Peyer's patch (tissue), 4 donors: ENCODE measurements around the gene AMIGO3. TPM values are rescaled to one million over a fixed set of nuclear protein-coding genes. Genes with fewer than 3 reads are reported as not detected.
A peak's percentile ranks its signal among the peaks of the same experiment; 100 is the strongest.

Source experiments
- DNase-seq, 3 donors: peaks; one replicate each; pipeline ENCODE4 v3.0.0-alpha.2; 2017 to 2019
- H3K27ac ChIP-seq, 4 donors: fragments of 200-600 bp; sonication (generic); one replicate each; pipeline ENCODE4 v1.5.1; 2016 to 2019
- H3K27me3 ChIP-seq, 2 donors: fragments of 200-600 bp; sonication (generic); one replicate each; pipeline ENCODE4 v1.5.1; 2019
- H3K36me3 ChIP-seq, 3 donors: fragments of 200-600 bp; sonication (generic); one replicate each; pipeline ENCODE4 v1.5.1; 2016 to 2019
- H3K4me1 ChIP-seq, 4 donors: fragments of 200-600 bp; sonication (generic); one replicate each; pipeline ENCODE4 v1.5.1; 2016 to 2019
- H3K4me3 ChIP-seq, 4 donors: fragments of 200-600 bp; sonication (generic); 1 replicate in 3 of 4; 2 replicates in 1 of 4; pipeline ENCODE4 v1.5.1; 2016 to 2019; ENCODE audit warnings: mild to moderate bottlenecking in 1 of 4
- H3K9me3 ChIP-seq, 4 donors: fragments of 200-600 bp; sonication (generic); one replicate each; pipeline ENCODE4 v1.5.1; 2016 to 2019; ENCODE audit warnings: mild to moderate bottlenecking in 1 of 4
- CTCF ChIP-seq, 6 experiments: fragments of 450-650 bp in 4 of 6; fragments of 200-600 bp in 2 of 6; sonication (generic) in 1 of 6; IDR thresholded peaks; one replicate each; pipeline ENCODE4 v1.5.1; 2017 to 2019; ENCODE audit warnings: antibody characterized with exemption in 6 of 6, mild to moderate bottlenecking in 3 of 6, moderate library complexity in 1 of 6
- POLR2A ChIP-seq, 2 donors: fragments of 450-650 bp; IDR thresholded peaks; one replicate each; pipeline ENCODE4 v1.5.1; 2017; ENCODE audit warnings: antibody characterized with exemption in 2 of 2, mild to moderate bottlenecking in 2 of 2, moderate library complexity in 2 of 2
- total RNA-seq, 4 donors: library from RNA; depleted of rRNA; stranded (reverse); fragments of >200 nt; gene quantifications; one replicate each; pipeline ENCODE4 v1.1.0, GENCODE V29; 2016

The AMIGO3 gene
- total RNA-seq, 4 donors from 2014 or later = 1.2 to 3.5 (median 2.9) TPM

GRCh38 chr3:49745986-49746385 is 26.5 kb upstream of the AMIGO3 start:
- Histone ChIP-seq H3K4me3 (no peak overlapping the region), H3K27me3 (no peaks in the 10 kb centered on the region), H3K9me3 (no peaks in the 10 kb centered on the region), H3K27ac (no peak overlapping the region), H3K36me3 (peaks cover 0 to 25% (median 0%) of the 10 kb centered on the region in 3 donors), H3K4me1 (no peaks in the 10 kb centered on the region)
- TF ChIP-seq POLR2A (IDR thresholded peaks at IDR 0.05) (no peak), CTCF (IDR thresholded peaks at IDR 0.05) (no peak)
- DNase-seq = no peak

GRCh38 chr3:49740427-49740826 is 20.9 kb upstream of the AMIGO3 start:
- H3K4me3 ChIP-seq = no peak overlapping the region
- no peaks in the 10 kb centered on the region for H3K27me3 ChIP-seq
- H3K9me3 ChIP-seq = no peaks in the 10 kb centered on the region
- no peak for TF ChIP-seq CTCF (IDR thresholded peaks at IDR 0.05)
- no peak for TF ChIP-seq POLR2A (IDR thresholded peaks at IDR 0.05)
- no peak for DNase-seq
- H3K27ac ChIP-seq = no peak overlapping the region
- peaks cover 0 to 43% (median 0%) of the 10 kb centered on the region in 3 donors for H3K36me3 ChIP-seq
- H3K4me1 ChIP-seq = no peaks in the 10 kb centered on the region

GRCh38 chr3:49738067-49738713 is 18.7 kb upstream of the AMIGO3 start:
- Histone ChIP-seq H3K9me3 (no peaks in the 10 kb centered on the region), H3K4me3 (no peak overlapping the region), H3K27ac (no peak overlapping the region), H3K36me3 (peaks cover 0 to 61% (median 0%) of the 10 kb centered on the region in 3 donors), H3K27me3 (no peaks in the 10 kb centered on the region), H3K4me1 (no peaks in the 10 kb centered on the region)
- TF ChIP-seq CTCF (IDR thresholded peaks at IDR 0.05) = no peak
- no peak for TF ChIP-seq POLR2A (IDR thresholded peaks at IDR 0.05)
- no peak for DNase-seq

GRCh38 chr3:49734752-49735151 is 15.3 kb upstream of the AMIGO3 start:
- Histone ChIP-seq H3K4me1 (no peaks in the 10 kb centered on the region), H3K9me3 (no peaks in the 10 kb centered on the region), H3K36me3 (peaks cover 0 to 88% (median 0%) of the 10 kb centered on the region in 3 donors), H3K4me3 (no peak overlapping the region), H3K27me3 (no peaks in the 10 kb centered on the region), H3K27ac (no peak overlapping the region)
- peak in 1 of 3 donors; percentile 41 for DNase-seq
- no peak for TF ChIP-seq CTCF (IDR thresholded peaks at IDR 0.05)
- no peak for TF ChIP-seq POLR2A (IDR thresholded peaks at IDR 0.05)

- no peak for TF ChIP-seq CTCF (IDR thresholded peaks at IDR 0.05)
- TF ChIP-seq POLR2A (IDR thresholded peaks at IDR 0.05) = no peak
- Histone ChIP-seq H3K4me1 (no peaks in the 10 kb centered on the region), H3K9me3 (no peaks in the 10 kb centered on the region), H3K27ac (no peak overlapping the region), H3K27me3 (no peaks in the 10 kb centered on the region), H3K4me3 (no peak overlapping the region), H3K36me3 (peaks cover 0 to 95% (median 0%) of the 10 kb centered on the region in 3 donors)
- DNase-seq = no peak
These were observed 14.1 kb upstream of the AMIGO3 start for GRCh38 chr3:49733551-49733950.
